ENCODE results near the gene RHBDD2.
"Not testable (repeated sequence)": the region's sequence is repeated elsewhere in the genome, so short reads cannot be mapped to it uniquely, and the experiment has no call there.

Gene RHBDD2

GRCh38 chr7:75905785-75906604 is 27.2 kb downstream of the RHBDD2 start:
- DNase-seq (ENCODE audit: low spot score): no peak
- in situ Hi-C loops (cut with MboI; ENCODE audit: low sequenced_read_pairs, unreplicated experiment): no loop called here
- no peak for TF ChIP-seq CTCF (IDR thresholded peaks at IDR 0.05; ENCODE audit: borderline replicate concordance, control extremely low read depth, extremely low read depth, insufficient read depth, missing control alignments)

DNA sequence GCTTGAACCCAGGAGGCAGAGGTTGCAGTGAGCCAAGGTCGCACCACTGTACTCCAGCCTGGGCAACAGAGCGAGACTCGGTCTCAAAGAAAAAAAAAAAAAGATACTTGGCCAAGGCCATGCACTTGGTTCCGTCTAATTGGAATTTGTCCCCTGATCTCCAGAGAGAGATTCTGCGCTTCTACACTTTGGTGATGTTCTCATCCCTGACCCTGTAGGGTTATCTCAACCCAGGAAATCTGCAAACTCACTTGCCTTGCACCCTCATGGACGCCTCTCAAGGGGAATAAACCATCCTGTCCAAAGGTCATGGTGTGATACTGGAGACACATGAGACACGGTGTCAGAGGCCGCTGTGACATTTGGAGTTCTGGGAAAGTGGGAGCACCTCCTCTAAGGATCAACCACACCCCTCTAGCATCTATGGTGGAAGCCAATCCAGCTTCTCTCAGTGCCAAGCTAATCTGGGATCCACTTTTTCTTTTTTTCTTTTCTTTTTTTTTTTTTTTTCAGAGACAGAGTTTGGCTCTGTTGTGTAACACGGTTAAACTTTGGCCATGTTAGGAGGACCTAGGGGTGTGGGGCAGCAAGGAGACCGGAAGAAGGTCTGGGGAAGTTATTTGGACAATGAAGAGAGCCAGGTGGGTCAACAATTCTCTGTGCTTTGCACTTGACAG is 28.3 kb downstream of the RHBDD2 start:
- no peak for DNase-seq (ENCODE audit: low spot score)
- in situ Hi-C loops (cut with MboI; ENCODE audit: low sequenced_read_pairs, unreplicated experiment): no loop called here
- TF ChIP-seq CTCF (IDR thresholded peaks at IDR 0.05; ENCODE audit: borderline replicate concordance, control extremely low read depth, extremely low read depth, insufficient read depth, missing control alignments): no peak

DNA sequence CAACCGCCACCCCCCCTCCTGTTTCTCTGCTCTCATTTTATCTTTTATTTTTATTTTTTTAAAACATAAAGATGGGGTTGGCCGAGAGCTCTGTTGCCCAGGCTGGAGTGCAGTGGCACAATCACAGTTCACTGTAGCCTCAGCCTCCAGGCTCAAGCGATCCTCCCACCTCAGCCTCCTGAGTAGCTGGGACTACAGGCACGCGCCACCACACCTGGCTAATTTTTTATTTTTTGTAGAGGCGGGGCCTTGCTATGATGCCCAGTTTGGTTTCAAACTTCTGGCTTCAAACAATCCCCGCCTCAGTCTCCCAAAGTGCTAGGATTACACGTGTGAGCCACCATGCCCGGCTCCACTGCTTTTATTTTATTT is 28.8 kb downstream of the RHBDD2 start:
- DNase-seq (ENCODE audit: low spot score); in situ Hi-C loops (cut with MboI; ENCODE audit: low sequenced_read_pairs, unreplicated experiment): not testable (repeated sequence)

GRCh38 chr7:75909521-75910132 is 30.8 kb downstream of the RHBDD2 start:
- TF ChIP-seq CTCF (IDR thresholded peaks at IDR 0.05; ENCODE audit: borderline replicate concordance, control extremely low read depth, extremely low read depth, insufficient read depth, missing control alignments): no peak
- no peak for DNase-seq (ENCODE audit: low spot score)
- in situ Hi-C loops (cut with MboI; ENCODE audit: low sequenced_read_pairs, unreplicated experiment): no loop called here

DNA sequence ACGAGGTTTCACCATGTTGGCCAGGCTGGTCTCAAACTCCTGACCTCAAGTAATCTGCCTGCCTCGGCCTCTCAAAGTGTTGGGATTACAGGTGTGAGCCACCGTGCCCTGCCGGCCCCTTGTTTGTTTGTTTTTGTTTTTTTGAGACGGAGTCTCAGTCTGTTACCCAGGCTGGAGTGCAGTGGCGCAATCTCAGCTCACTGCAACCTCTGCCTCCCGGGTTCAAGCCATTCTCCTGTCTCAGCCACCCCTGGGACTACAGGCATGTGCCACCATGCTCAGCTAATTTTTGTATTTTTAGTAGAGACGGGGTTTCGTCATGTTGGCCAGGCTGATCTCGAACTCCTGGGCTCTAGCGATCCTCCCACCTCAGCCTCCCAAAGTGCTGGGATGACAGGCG is 32.4 kb downstream of the RHBDD2 start:
- DNase-seq (ENCODE audit: low spot score); in situ Hi-C loops (cut with MboI; ENCODE audit: low sequenced_read_pairs, unreplicated experiment): not testable (repeated sequence)

DNA sequence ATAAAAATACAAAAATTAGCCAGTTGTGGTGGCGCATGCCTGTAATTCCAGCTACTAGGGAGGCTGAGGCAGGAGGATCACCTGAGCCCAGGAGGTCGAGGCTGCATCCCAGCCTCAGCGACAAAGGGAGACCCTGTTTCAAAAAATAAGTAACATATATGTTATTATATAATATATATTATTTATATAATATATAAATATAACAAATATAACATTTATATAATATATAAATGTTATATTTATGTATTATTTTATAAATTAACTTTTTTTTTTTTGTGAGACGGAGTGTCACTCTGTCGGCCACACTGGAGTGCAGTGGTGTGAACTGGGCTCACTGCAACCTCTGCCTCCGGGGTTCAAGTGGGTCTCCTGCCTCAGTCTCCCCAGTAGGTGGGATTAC is 34.6 kb downstream of the RHBDD2 start:
- DNase-seq (ENCODE audit: low spot score): no peak
- in situ Hi-C loops (cut with MboI; ENCODE audit: low sequenced_read_pairs, unreplicated experiment): no loop called here
- no peak for TF ChIP-seq CTCF (IDR thresholded peaks at IDR 0.05; ENCODE audit: borderline replicate concordance, control extremely low read depth, extremely low read depth, insufficient read depth, missing control alignments)

GRCh38 chr7:75914169-75914654 is 35.4 kb downstream of the RHBDD2 start:
- in situ Hi-C loops (cut with MboI; ENCODE audit: low sequenced_read_pairs, unreplicated experiment): no loop called here
- DNase-seq (ENCODE audit: low spot score): no peak
- TF ChIP-seq CTCF (IDR thresholded peaks at IDR 0.05; ENCODE audit: borderline replicate concordance, control extremely low read depth, extremely low read depth, insufficient read depth, missing control alignments): no peak
